RPMI8226 (cell line): ENCODE results near the gene ELOVL1.
"Not testable (repeated sequence)": the region's sequence is repeated elsewhere in the genome, so short reads cannot be mapped to it uniquely, and the experiment has no call there.

Experiments
- DNase-seq: peaks from one replicate; pipeline ENCODE4 v3.0.0-alpha.2; 2015

Gene ELOVL1

DNA sequence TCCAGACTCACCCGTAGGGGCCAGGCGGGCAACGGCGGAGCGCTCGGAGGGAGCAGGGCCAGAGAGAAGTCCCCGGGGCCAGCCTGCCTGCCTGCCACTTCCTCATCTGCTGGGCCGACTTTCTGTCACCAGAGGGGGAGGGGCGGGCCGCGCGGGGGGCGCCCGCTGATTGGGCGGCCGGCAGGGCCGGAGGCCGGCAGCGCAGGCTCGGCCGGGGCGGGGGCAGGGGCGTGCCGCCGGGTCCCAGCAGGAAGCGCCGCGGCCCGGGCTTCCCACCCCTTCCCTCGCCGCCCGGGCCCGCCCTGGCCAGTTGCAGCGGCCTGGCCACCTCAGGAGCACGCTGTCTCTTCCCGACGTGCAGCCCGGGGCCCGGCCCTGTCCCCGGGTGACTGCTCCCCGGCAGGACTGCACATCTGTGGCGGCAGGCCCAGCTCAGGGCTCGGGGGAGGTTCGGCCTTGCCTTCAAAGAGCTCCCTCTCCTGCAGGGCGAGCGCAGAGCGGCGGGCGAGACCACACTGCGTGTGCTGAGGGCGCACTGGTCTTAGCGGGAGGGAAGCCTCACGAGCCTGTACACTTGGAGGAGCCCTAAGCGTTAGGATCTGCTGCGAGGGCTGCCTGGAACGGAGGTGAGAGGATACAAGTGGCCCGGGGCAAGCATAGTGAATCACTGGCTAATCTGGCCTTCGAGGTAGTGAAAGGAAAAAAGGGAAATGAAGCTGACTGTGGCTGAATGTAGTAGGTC lies at the start of gene ELOVL1:
TSS of gene ELOVL1 (minus strand) at position 108 of the 742 bp plus-strand sequence. CDS start 2,402 bp downstream, outside the sequence.
- DNase-seq: peak; percentile 97

DNA sequence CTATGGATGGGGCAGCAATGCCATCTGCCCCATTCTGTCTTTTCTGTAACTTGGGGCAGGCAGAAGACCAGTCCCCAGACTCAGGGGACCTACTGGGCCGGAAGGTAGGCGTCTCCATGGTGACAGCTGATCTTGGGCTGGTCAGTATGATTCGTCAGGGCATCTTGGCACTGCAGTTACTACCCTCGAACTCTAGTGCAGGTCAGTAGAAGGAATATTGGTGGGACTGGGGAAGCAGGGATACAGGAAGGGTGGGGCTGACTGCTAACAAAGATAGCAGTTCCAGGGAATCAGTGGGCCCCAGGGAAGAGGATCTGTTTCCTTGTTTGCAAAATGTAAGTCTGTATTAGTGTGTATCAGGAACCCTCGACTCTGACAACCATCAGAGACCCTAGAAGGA lies 48.1 kb upstream of the ELOVL1 start:
- no peak for DNase-seq

DNA sequence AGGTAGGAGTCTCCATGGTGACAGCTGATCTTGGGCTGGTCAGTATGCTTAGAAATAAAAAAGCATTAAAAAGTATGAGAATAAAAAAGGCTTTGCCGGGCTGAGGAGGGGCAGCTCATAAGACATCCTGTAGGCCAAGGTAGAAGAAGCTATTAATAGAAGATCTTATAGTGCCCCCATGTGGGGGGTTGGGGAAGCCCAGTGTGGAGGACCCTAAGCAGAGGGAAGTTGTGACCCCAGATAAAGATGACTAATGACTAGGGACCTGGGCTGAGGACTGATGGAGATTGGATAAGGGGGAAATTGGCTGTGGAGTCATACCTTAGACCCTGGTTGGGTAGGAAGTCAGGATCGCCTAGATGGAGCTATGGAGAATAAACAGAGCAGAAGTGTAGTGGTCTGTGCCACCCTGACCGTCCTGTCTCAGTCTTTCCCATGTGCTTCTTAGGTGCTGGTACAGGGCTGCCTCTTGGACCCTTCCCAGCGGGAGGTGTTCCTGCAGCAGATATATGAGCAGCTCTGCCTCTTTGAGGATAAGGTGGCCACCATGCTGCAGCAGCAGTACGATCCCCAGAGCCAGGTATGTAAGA lies 46.9 kb upstream of the ELOVL1 start:
- DNase-seq: peak; percentile 68

GRCh38 chr1:43413426-43413825 lies 45.6 kb upstream of the ELOVL1 start:
- DNase-seq: not testable (repeated sequence)

- no peak for DNase-seq
Observed at GRCh38 chr1:43410571-43410970, 42.8 kb upstream of the ELOVL1 start.

DNA sequence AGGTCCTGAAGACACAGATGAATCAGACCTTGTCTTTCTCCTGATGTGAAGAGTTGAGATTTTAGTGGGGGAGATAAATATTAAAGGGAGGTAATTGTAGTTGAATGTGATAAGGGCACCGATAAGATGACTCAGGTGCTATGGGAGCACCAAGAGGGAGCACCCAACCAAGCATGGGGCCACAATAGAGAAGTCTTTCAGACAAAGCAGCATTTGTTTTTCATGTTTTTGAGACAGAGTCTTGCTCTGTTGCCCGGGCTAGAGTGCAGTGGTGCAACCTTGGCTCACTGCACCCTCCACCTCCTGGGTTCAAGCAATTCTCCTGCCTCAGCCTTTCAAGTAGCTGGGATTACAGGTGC lies 38.0 kb upstream of the ELOVL1 start:
- DNase-seq: no peak

DNA sequence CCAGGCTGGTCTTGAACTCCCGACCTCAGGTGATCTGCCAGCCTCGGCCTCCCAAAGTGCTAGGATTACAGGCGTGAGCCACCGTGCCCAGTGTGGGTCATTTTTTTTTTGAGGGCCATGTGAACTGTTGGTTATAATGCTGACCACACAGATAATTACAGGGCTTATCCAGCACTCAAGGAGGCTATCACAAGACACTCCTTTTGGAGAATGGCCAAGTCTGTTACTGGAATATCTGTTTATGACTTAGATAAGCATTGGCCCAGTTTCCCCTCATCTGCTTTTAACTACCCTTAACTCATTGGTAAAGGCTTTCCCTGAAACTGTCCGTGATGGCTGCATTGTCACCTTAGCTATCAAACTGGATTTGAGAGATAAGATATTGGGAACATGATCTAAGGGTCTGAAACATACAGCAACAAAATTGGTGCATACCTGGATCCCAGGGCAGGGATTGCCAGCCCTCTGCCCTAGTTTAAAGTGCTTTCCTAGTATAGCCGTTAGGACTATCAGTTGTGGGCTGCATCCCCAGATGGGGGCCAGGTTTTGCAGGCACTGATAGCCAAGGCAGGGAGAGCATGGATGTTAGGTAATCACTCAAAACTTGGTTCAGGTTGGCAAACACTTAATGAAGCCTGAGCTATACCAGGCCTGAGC lies 37.5 kb upstream of the ELOVL1 start:
- DNase-seq: no peak

GRCh38 chr1:43404353-43404752 lies 36.5 kb upstream of the ELOVL1 start:
- DNase-seq: no peak

DNA sequence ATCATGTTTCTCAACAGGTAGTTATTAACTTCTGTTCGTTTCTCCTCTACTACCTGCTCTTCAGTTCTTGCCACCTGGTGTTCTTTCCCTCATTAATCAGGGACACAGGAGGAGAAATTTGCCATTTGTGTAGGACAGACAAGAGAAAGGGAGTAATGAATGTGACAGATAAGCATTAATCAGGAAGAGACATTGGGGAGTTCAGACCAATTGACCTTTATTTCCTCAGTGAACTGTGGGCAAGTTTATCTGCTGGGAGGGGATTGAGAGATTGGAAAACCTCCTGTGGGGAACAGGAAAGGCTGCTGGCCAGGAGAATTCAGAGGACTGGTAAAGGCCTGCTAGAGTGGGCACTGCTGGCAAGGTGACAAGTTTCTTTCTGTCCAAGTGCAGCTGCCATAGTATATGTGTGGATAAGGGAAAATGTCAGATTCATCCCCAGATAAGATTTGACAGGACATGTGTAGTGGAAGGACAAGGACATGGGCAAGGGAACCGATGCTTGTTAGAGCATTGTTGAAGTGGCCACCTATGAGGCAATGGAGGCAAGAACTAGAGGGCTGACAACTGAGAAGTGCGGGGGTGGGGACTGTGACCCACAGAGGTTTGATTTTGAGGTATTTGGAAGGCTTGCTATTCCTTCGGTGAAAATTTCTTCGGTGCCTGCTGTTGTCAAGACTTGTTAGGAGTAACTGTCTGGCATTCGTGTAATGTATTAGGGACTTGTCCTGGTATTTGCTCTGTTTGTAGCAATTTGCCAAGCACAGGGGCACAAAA lies 34.5 kb upstream of the ELOVL1 start:
- DNase-seq: no peak

DNA sequence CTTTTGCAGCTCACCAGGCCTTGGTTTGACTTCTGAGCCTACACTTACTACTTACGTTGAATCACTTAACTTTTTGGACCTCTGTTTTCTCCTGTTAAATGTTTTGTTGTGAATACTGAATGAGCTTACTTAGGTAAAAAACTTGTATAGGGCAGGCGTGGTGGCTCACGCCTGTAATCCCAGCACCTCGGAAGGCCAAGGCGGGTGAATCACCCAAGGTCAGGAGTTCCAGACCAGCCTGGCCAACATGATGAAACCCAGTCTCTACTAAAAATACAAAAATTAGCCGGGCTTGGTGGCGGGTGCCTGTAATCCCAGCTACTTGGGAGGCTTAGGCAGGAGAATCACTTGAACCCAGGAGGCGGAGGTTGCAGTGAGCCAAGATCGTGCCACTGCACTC lies 32.6 kb upstream of the ELOVL1 start:
- not testable (repeated sequence) for DNase-seq

DNA sequence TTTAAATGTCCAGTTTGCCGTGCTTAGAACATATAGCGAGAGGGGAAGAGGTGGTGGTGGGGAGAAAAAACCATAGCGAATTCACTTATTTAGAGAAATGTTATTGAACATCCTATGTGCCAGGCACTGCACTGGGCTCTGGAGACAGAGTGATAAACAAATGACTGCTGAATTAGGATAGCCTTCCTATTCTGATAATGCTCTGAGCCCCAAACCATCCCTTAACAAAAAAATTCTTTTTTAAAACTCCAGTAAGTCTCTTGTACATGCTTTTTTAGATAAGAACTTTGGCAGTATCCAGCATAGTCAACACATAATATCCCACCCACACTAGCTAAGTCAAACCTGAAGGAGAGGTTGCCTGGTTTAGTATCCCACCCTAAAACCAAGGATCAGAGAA lies 30.4 kb upstream of the ELOVL1 start:
- DNase-seq: no peak

DNA sequence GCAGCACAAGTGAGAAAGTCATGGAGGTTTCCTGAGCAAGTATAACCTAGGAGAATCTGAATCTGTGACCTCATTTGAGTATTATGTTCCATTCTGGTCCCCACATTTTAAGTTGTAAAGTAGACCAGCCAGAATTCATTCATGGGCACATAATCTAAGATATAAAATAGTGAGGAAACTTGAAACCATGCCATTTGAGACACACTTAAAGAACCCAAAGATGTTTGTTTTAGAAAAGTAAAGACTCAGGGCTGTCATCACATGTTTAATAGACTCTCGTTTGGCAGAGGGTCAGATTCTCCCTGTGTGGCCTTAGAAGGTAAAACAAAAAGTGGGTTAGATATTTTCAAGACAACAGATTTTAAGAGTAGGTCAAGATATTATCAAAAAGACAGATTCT lies 28.2 kb upstream of the ELOVL1 start:
- DNase-seq: no peak

GRCh38 chr1:43395523-43395922 lies 27.7 kb upstream of the ELOVL1 start:
- no peak for DNase-seq

DNA sequence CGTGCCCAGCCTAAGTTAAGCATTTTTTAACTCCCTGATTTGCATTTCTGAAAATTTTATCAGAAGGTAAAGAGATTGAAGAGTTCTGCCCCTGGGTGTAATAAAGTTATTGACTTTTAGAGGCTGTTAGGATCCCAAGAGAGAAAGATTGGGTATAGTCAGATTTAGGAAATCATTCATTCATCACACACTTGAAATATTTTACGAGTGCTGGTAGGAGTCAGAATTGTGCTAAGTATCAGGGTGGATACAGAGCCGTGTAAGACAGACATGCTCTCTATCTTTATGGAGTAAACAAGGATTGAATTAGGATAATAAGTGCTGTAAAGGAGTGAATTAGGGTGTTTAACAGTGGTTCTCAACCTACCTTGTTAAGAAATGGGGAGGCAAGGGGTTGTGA lies 24.9 kb upstream of the ELOVL1 start:
- no peak for DNase-seq

DNA sequence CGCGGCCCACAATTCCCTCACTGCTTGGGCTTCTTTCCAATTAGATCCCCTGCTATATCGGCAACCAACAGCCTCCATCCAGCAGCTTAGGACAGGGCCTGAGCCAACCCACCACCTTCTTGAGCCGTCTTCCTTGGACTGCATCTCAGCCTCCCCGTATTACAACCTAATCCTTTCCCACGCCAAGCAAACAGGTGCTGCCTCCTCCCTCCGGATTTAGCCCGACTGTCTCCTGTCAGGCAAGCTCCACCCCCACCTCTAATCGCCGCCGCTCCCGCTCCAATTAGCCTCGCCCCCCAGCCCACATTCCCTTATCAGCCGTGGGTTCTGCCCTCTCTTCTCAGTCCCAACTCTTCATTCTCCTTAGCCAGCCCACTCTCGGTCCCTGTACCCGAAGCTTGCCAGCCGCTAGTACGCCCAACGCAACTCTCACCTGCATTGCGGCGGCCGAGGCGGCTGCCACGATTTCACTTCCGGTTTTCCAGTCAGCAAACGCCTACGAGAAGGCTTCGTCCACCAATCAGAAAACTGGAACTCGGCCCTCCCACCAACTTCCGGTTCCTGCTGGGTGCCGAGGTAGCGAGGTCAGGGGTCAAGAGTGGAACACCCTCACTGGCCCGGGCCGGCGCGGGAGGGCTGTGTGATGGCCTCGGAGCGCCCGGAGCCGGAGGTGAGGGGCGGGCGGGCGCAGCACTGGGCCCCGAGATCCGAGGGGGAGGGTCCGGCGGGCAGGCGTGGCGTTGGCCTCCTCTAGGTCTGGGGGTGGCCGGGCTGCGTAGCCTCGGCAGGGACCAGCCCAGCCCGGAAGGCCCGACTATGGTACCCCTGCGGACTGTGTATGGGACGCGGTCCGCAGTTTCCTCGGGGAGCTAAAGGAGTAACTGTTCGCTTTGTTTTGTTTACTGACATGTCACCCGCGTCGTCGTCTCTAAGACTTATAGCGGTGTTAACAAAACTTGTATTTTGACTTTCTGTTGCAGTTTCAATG lies 21.8 kb upstream of the ELOVL1 start, which contains the start of the genes MED8 and SZT2:
TSS of gene MED8 (minus strand) at position 475 of the 988 bp plus-strand sequence. CDS start at position 439, 36 bp downstream.
TSS of gene SZT2 (plus strand) at position 574 of the 988 bp plus-strand sequence. CDS start at position 644, 70 bp downstream.
- DNase-seq: peak; percentile 98

DNA sequence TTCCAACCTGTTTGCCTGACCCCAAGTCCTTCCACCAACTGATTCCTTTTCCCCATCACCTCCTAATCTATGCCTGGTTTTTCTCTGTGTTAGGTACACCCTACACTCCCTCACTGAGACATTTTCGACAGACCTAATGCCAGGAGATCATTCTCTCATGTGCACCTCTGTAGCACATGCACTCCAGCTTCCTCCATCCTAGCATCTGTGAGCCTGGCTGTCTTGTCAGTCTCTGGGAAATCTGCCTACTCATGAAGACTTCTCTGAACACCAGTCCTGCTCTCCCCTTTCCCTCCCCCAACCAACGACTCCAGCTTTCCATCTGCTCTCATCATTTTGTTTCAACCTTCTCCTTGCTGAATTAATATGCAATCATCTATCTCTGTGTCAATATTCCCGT lies 20.8 kb upstream of the ELOVL1 start:
- peak; percentile 29 for DNase-seq

DNA sequence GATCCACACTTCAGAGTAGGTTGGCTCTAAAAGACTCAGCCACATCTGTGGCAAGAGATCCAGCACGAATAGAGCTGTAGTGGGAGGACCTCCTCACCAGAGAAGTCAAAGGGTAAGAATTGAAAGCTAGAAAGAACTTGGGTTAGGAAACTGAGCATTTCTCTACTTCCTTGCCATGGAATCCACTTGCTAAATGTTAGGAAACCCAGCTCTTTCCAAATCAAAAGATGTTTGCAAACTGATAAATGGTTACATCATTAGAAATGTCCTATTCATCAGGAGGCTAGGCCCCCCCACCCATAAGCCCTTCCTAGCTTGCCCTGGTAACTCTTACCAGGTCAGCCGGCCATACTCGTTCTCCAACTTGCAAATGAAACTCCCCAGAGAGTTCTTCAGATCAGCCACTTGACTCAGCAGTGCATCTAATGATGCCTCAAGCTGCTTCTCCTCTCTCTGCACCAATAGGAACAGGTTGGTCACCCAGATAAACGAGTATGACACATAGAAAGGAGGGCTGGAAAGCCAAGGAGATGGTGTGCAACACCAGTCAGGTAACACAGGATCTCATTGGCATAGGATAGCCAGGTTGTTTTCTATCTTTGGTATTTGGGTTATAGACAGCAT lies 20.3 kb upstream of the ELOVL1 start:
- DNase-seq: no peak

DNA sequence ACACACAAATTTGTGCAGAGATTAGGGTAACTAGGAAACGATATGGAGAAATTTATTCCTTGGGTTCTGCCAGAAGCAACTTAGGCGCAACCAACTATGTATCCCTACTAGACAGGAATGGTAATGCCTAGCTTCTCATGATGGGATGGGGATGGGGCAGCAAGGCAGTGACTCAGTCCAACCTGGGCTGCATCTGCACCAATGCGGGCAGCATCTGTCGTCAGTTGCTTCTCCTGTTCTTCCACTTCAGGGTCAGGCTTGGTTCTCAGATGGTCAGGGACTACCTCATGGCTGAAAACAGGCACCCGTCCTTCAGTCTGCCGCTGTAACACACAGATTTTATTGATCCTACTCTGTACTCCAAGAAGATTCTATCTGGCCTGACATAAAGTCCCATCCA lies 18.9 kb upstream of the ELOVL1 start:
- DNase-seq: no peak

- no peak for DNase-seq
Observed at GRCh38 chr1:43383449-43383848, 15.6 kb upstream of the ELOVL1 start.

GRCh38 chr1:43382027-43382779 lies 14.4 kb upstream of the ELOVL1 start:
- no peak for DNase-seq

DNA sequence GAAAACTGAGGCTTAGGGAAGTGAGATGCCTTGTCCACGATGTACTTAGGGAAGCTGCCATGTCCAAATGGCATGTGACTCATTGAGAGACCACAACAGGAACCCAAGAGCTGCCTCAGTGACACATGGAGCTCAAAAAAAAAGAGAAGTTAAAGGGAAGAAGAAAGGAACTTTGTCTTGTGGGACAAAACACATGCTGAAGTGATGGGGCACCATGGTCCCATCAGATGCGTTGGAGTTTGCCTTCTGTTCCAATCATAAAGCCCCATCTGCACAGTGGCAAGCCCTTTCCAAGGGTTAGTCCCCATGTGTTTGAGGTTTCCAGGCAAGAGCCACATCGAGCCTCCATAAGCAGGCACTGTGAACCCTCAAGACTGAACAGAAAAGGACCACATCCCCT lies 13.8 kb upstream of the ELOVL1 start:
- DNase-seq: no peak
